ENCODE data around the gene HRG. TPM values are rescaled to one million over a fixed set of nuclear protein-coding genes. Genes with fewer than 3 reads are reported as not detected.

HRG gene, protein sequence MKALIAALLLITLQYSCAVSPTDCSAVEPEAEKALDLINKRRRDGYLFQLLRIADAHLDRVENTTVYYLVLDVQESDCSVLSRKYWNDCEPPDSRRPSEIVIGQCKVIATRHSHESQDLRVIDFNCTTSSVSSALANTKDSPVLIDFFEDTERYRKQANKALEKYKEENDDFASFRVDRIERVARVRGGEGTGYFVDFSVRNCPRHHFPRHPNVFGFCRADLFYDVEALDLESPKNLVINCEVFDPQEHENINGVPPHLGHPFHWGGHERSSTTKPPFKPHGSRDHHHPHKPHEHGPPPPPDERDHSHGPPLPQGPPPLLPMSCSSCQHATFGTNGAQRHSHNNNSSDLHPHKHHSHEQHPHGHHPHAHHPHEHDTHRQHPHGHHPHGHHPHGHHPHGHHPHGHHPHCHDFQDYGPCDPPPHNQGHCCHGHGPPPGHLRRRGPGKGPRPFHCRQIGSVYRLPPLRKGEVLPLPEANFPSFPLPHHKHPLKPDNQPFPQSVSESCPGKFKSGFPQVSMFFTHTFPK
- total RNA-seq, result not detected in 2 replicates

GRCh38 chr3:186665625-186666188 is at the start of gene HRG:
Gene HRG (plus strand): TSS chr3:186666014. CDS start chr3:186666032, 18 bp downstream.

DNA sequence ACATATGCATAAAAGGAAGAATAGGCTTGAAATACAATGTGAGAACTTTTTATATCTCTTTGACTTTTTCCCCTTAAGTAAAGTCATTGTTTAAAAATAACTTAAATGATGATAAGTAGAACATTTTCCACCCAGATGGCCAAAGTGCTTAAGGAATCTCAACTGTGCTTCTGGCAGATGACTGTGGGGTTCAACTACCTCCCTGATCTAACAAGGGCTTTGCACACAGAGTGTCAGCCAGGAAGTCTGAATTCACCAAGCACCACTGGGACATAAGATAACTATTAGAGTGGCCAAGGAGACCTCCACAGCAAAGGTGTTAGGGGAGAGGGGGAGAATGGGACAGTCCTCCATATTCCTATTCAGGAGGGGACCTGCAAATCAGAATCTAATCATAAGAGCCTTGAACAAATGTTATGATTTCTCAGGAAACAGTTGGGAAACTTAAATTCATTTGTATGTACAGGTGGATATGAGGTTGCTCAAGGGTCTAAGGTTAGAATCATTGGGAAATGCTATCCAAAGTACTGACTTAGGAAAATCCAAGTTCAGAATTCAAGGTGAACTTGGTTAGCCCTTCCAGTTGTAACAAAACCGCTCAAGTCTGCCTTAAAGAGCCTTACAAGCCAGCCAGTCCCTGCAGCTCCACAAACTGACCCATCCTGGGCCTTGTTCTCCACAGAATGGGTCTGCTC is 25.9 kb upstream of the HRG start, which contains the start of gene FETUB:
Gene FETUB (plus strand): TSS at position 622 of the 695 bp plus-strand sequence. CDS start 62 bp downstream, at position 684.

GRCh38 chr3:186717039-186717457 is 51.2 kb downstream of the HRG start, which contains the start of gene KNG1:
Gene KNG1 (plus strand): TSS chr3:186717359. CDS start chr3:186717543, 184 bp downstream.

Other genes starting within 250 kb of the HRG start
- 0.23 and 0.99 TPM in 2 replicates for gene CRYGS, start 121.6 kb upstream of the HRG start, total RNA-seq
- gene TBCCD1, start 98.7 kb upstream of the HRG start, total RNA-seq, result 9.1 and 9.7 TPM in 2 replicates
- gene DNAJB11, start 95.3 kb upstream of the HRG start, total RNA-seq, result 53.7 and 73.5 TPM in 2 replicates
- 0.28 TPM in 1 of 2 replicates, not detected in the other for gene AHSG, start 53.0 kb upstream of the HRG start, total RNA-seq
- gene FETUB, start 25.6 kb upstream of the HRG start, total RNA-seq, result 1.2 and 2.8 TPM in 2 replicates
- gene KNG1, start 51.3 kb downstream of the HRG start, total RNA-seq, result not detected in 2 replicates
- 227 and 236 TPM in 2 replicates for gene EIF4A2, start 117.6 kb downstream of the HRG start, total RNA-seq
- 38.9 and 47.0 TPM in 2 replicates for gene RFC4, start 140.5 kb downstream of the HRG start, total RNA-seq
- not detected in 2 replicates for gene ADIPOQ, start 176.7 kb downstream of the HRG start, total RNA-seq